ENCODE results near the gene RTN4. TPM values are rescaled to one million over a fixed set of nuclear protein-coding genes. Genes with fewer than 3 reads are reported as not detected.

The RTN4 gene
- polyA plus RNA-seq, 2 donors: 116 to 121 TPM

DNA sequence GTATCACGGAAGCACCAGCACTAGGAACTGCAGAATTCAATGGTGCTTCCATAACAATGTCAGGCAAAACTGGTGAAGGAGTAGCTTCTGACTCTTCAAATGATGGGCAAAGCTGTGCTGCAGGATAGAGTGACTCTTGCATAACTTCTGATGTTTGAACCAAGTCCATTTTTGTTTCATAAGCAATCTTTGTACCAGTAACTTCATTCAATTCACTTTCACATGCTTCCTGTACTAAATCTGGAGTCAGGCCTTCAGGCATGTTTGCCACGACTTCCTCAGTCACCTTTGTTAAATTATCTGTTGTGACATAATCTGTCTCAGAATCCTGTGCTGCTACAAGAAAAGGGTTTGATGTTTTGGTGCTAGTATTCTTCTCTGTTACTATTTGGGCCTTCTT lies 24.0 kb downstream of the RTN4 start:
- Histone ChIP-seq H3K27me3 (ENCODE audit: control insufficient read depth in 1 of 2, insufficient read depth in 2 of 2, low read length in 2 of 2) (no peaks in the 10 kb centered on the region), H3K27ac (ENCODE audit: low read depth in 2 of 2, low read length in 1 of 2) (no peak overlapping the region), H3K4me3 (ENCODE audit: low read depth in 1 of 2, low read length in 2 of 2) (no peak overlapping the region), H3K4me1 (ENCODE audit: control insufficient read depth in 2 of 2, insufficient read depth in 2 of 2, low read length in 1 of 2) (no peaks in the 10 kb centered on the region), H3K9me3 (ENCODE audit: control insufficient read depth in 2 of 2, insufficient read depth in 1 of 2, low read depth in 1 of 2, low read length in 1 of 2) (no peaks in the 10 kb centered on the region), H3K36me3 (ENCODE audit: control insufficient read depth in 2 of 2, insufficient read depth in 2 of 2, low read length in 1 of 2) (no peaks in the 10 kb centered on the region)
- 47 to 57% methylated on average over 2 of the region's 2 CpGs for WGBS, 2 donors

DNA sequence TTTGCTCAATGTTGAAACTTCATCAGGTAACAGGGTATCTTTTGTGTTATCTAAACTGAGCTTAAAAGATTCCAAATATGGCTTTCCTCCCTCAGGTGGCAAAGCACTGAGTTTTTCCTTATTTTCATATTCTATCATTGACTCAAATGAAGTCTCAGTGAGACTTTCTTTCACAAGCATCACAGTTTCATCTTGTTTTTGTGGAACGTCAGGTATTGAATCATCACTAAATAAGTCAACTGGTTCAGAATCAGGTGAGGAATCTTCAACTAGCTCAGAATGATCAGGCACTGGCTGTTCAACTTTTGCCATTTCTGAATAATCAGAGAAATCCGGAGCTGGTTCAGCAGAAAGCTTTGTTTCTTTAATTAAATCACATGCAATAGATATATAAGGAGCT lies 24.6 kb downstream of the RTN4 start:
- H3K4me3 ChIP-seq (ENCODE audit: low read depth in 1 of 2, low read length in 2 of 2): no peak overlapping the region
- H3K4me1 ChIP-seq (ENCODE audit: control insufficient read depth in 2 of 2, insufficient read depth in 2 of 2, low read length in 1 of 2): no peaks in the 10 kb centered on the region
- H3K9me3 ChIP-seq (ENCODE audit: control insufficient read depth in 2 of 2, insufficient read depth in 1 of 2, low read depth in 1 of 2, low read length in 1 of 2): no peaks in the 10 kb centered on the region
- WGBS, 2 donors: 73 to 79% methylated on average over 2 of the region's 2 CpGs
- no peak overlapping the region for H3K27ac ChIP-seq (ENCODE audit: low read depth in 2 of 2, low read length in 1 of 2)
- no peaks in the 10 kb centered on the region for H3K27me3 ChIP-seq (ENCODE audit: control insufficient read depth in 1 of 2, insufficient read depth in 2 of 2, low read length in 2 of 2)
- H3K36me3 ChIP-seq (ENCODE audit: control insufficient read depth in 2 of 2, insufficient read depth in 2 of 2, low read length in 1 of 2): no peaks in the 10 kb centered on the region

DNA sequence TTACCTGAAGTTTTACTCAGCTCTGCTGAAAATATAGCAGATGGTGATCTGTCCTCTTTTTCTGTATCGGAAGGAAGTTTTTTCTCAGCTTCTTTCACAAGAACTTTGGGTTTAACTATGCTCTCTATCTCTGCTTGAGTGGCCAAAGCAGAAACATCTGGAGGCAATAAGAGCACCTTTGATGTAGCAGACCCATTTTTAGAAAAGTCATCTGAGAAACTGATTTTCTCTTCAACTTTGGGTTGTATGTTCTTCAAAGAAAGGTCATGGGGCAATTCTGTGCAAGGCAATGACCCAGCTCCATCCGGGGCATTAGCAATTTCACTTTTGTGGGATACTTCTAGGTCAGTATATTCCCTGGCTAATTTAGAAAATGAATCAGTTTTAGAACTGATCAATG lies 25.2 kb downstream of the RTN4 start:
- WGBS, 2 donors: 78 to 89% methylated on average over 2 of the region's 2 CpGs
- Histone ChIP-seq H3K9me3 (ENCODE audit: control insufficient read depth in 2 of 2, insufficient read depth in 1 of 2, low read depth in 1 of 2, low read length in 1 of 2) (no peaks in the 10 kb centered on the region), H3K27ac (ENCODE audit: low read depth in 2 of 2, low read length in 1 of 2) (no peak overlapping the region), H3K4me1 (ENCODE audit: control insufficient read depth in 2 of 2, insufficient read depth in 2 of 2, low read length in 1 of 2) (no peaks in the 10 kb centered on the region), H3K27me3 (ENCODE audit: control insufficient read depth in 1 of 2, insufficient read depth in 2 of 2, low read length in 2 of 2) (no peaks in the 10 kb centered on the region), H3K4me3 (ENCODE audit: low read depth in 1 of 2, low read length in 2 of 2) (no peak overlapping the region), H3K36me3 (ENCODE audit: control insufficient read depth in 2 of 2, insufficient read depth in 2 of 2, low read length in 1 of 2) (no peaks in the 10 kb centered on the region)

DNA sequence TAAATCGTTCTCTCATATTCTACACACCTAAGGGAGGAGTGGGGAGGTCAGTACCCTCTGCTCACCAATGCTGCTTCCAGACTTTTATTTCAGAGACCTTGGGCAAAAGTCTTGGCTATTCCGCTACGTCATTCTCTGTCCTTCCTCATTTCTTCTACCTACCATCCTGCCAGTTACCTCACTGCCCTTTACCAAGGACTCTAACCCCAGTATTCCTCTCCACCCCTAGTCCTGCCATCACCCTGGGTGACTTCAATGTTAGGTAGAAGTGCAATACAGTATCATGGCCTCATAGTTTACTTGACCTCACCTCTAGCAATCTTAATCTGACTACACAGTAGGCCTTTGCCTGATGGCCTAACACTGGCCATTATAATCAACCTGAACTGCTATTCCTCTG lies 27.8 kb downstream of the RTN4 start:
- Histone ChIP-seq H3K9me3 (ENCODE audit: control insufficient read depth in 2 of 2, insufficient read depth in 1 of 2, low read depth in 1 of 2, low read length in 1 of 2) (no peaks in the 10 kb centered on the region), H3K4me1 (ENCODE audit: control insufficient read depth in 2 of 2, insufficient read depth in 2 of 2, low read length in 1 of 2) (no peaks in the 10 kb centered on the region), H3K27me3 (ENCODE audit: control insufficient read depth in 1 of 2, insufficient read depth in 2 of 2, low read length in 2 of 2) (no peaks in the 10 kb centered on the region), H3K36me3 (ENCODE audit: control insufficient read depth in 2 of 2, insufficient read depth in 2 of 2, low read length in 1 of 2) (no peaks in the 10 kb centered on the region), H3K27ac (ENCODE audit: low read depth in 2 of 2, low read length in 1 of 2) (no peak overlapping the region), H3K4me3 (ENCODE audit: low read depth in 1 of 2, low read length in 2 of 2) (no peak overlapping the region)
- 84 to 86% methylated on average over 3 of the region's 3 CpGs for WGBS, 2 donors

DNA sequence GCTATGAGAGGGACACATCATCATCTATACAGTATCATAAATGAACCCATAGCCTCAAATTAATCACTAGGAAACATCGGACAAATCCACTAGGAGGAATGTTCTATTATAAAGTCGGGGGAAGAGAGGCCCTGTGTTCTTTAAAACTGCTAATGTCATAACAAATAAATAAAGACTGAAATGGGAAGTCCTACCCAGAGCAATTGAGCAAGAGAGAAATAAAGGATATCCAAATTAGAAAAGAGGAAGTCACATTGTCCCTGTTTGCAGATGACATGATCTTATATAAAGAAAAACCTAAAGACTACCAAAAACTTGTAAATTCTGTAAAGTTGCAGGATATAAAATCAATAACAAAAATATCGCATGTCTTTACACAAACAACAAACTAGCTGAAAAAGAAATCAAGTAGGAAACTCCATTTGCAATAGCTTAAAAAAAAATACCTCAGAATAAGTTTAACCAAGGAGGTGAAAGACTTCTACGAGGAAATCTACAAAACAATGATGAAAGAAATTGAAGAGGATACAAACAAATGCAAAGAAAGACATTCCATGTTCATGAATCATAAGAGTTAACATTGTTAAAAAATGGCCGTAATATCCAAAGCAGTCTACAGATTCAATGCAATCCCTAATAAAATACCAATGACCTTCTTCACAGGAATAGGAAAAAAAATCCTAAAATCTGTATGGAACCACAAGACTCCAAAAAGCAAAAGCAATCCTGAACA lies 30.6 kb downstream of the RTN4 start:
- WGBS, 2 donors: 66 to 85% methylated on average over 5 of the region's 5 CpGs
- Histone ChIP-seq H3K27me3 (ENCODE audit: control insufficient read depth in 1 of 2, insufficient read depth in 2 of 2, low read length in 2 of 2) (no peaks in the 10 kb centered on the region), H3K4me1 (ENCODE audit: control insufficient read depth in 2 of 2, insufficient read depth in 2 of 2, low read length in 1 of 2) (no peaks in the 10 kb centered on the region), H3K27ac (ENCODE audit: low read depth in 2 of 2, low read length in 1 of 2) (no peak overlapping the region), H3K4me3 (ENCODE audit: low read depth in 1 of 2, low read length in 2 of 2) (no peak overlapping the region), H3K9me3 (ENCODE audit: control insufficient read depth in 2 of 2, insufficient read depth in 1 of 2, low read depth in 1 of 2, low read length in 1 of 2) (no peaks in the 10 kb centered on the region), H3K36me3 (ENCODE audit: control insufficient read depth in 2 of 2, insufficient read depth in 2 of 2, low read length in 1 of 2) (no peaks in the 10 kb centered on the region)

DNA sequence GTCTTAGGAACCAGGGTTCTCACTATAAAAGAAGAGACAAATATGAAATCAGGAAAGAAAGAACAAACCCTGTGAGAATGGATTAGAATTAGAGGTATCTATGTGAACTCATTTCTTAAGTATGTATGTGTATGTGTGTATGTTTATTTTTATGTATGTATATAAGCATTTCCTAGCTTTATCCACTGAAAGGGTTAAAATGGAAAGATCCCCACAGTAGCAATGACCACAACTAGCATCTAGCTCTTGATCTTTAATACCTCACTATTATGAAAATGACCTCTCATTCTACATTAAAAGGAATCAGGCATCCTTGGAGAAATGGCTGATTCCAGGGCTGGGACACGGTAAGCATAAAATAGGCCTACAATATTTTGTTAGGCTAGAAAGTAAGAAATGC lies 31.6 kb downstream of the RTN4 start:
- Histone ChIP-seq H3K4me3 (ENCODE audit: low read depth in 1 of 2, low read length in 2 of 2) (no peak overlapping the region), H3K9me3 (ENCODE audit: control insufficient read depth in 2 of 2, insufficient read depth in 1 of 2, low read depth in 1 of 2, low read length in 1 of 2) (no peaks in the 10 kb centered on the region), H3K27me3 (ENCODE audit: control insufficient read depth in 1 of 2, insufficient read depth in 2 of 2, low read length in 2 of 2) (no peaks in the 10 kb centered on the region), H3K36me3 (ENCODE audit: control insufficient read depth in 2 of 2, insufficient read depth in 2 of 2, low read length in 1 of 2) (no peaks in the 10 kb centered on the region), H3K4me1 (ENCODE audit: control insufficient read depth in 2 of 2, insufficient read depth in 2 of 2, low read length in 1 of 2) (no peaks in the 10 kb centered on the region), H3K27ac (ENCODE audit: low read depth in 2 of 2, low read length in 1 of 2) (no peak overlapping the region)
- WGBS, 2 donors: 92 to 96% methylated on average over 1 of the region's 1 CpG

DNA sequence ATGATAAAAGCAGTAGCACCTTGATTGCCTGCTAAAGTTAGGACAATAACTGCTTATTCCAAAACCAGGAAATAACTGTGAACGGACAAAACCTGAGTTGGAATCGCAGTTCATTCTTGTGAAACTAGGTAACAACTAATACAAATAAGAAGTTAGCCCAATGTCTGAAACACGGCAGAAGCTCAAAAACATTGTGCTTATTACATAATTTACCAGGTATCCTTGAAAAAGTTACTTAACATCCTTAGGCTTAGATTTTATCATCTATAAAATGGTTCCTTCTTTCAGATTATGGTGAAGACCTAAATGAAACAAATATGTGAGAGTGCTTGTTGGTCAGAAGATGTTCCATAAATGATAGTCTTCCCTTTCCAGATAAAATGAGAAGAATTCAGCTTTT lies 32.4 kb downstream of the RTN4 start:
- Histone ChIP-seq H3K27ac (ENCODE audit: low read depth in 2 of 2, low read length in 1 of 2) (no peak overlapping the region), H3K36me3 (ENCODE audit: control insufficient read depth in 2 of 2, insufficient read depth in 2 of 2, low read length in 1 of 2) (no peaks in the 10 kb centered on the region), H3K4me3 (ENCODE audit: low read depth in 1 of 2, low read length in 2 of 2) (no peak overlapping the region), H3K4me1 (ENCODE audit: control insufficient read depth in 2 of 2, insufficient read depth in 2 of 2, low read length in 1 of 2) (no peaks in the 10 kb centered on the region), H3K27me3 (ENCODE audit: control insufficient read depth in 1 of 2, insufficient read depth in 2 of 2, low read length in 2 of 2) (no peaks in the 10 kb centered on the region), H3K9me3 (ENCODE audit: control insufficient read depth in 2 of 2, insufficient read depth in 1 of 2, low read depth in 1 of 2, low read length in 1 of 2) (no peaks in the 10 kb centered on the region)
- WGBS, 2 donors: 83 to 86% methylated on average over 3 of the region's 3 CpGs

DNA sequence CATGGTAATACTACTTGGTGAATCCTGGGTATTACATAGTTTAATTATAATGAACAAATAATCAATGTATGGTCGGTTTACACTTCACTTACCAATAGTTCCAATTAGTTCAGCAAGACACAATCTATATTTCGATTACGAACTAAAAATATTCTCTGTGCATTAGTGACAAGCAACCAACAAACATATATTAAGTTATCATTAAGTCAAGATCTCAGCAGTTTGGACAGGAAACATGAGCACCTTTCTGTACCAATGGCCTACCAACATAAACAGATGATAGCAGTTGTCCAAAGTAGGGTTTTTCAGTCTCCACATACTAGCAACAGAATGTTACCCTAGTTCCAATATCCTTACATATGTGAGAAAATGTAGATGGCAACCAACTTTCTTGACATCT lies 32.8 kb downstream of the RTN4 start:
- no peak overlapping the region for H3K27ac ChIP-seq (ENCODE audit: low read depth in 2 of 2, low read length in 1 of 2)

DNA sequence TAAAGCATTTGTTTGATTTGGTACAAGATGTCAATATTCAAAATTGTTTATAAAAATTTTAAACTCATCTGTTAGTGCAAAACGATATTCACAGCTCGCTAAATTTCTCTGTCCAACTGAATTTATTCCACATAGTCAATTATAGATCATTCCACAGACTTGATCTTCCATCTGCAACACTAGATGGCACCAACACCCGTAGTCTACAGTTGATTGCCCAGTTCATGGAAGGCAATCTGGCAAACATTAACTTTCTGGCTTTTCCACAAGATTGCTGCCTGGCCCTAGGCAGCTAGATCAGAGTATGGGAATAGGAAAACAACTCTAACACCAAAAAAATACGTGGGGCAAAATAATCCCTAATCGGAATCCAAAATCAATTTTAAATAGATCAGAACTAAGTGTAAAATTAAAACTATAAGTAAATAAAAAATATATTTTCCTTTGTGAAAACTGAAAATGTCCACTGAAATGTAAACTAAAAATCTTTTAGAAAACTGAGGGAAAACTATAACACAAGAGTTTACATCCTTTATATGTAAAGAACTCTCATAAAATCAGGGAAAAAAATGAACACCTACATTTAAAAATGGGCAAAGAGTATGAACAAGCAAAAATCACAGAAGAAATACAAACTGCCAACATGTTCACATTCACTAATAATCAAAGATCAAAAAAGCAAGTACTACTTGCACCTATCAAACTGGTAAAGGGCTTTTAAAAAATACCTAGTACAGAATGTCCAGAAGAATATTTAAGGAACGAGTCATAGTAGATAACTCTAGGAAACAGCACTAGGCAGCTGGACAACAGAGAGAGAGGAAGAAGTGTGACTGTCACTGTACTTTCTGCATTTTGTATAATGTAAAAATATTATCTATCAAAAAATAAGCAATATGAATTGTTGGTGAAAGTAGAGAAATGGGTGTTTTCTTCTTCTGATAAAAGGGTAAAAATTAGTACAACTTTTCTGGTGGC lies 35.0 kb downstream of the RTN4 start:
- Histone ChIP-seq H3K4me3 (ENCODE audit: low read depth in 1 of 2, low read length in 2 of 2) (no peak overlapping the region), H3K4me1 (ENCODE audit: control insufficient read depth in 2 of 2, insufficient read depth in 2 of 2, low read length in 1 of 2) (no peaks in the 10 kb centered on the region), H3K36me3 (ENCODE audit: control insufficient read depth in 2 of 2, insufficient read depth in 2 of 2, low read length in 1 of 2) (no peaks in the 10 kb centered on the region), H3K27ac (ENCODE audit: low read depth in 2 of 2, low read length in 1 of 2) (no peak overlapping the region), H3K9me3 (ENCODE audit: control insufficient read depth in 2 of 2, insufficient read depth in 1 of 2, low read depth in 1 of 2, low read length in 1 of 2) (no peaks in the 10 kb centered on the region), H3K27me3 (ENCODE audit: control insufficient read depth in 1 of 2, insufficient read depth in 2 of 2, low read length in 2 of 2) (no peaks in the 10 kb centered on the region)
- WGBS, 2 donors: 40 to 58% methylated on average over 6 of the region's 6 CpGs

More for the DNA sequence above, 32.8 kb downstream of the RTN4 start:
- no peaks in the 10 kb centered on the region for H3K9me3 ChIP-seq (ENCODE audit: control insufficient read depth in 2 of 2, insufficient read depth in 1 of 2, low read depth in 1 of 2, low read length in 1 of 2)
- no peak overlapping the region for H3K4me3 ChIP-seq (ENCODE audit: low read depth in 1 of 2, low read length in 2 of 2)
- WGBS, 2 donors: 97% methylated on average over 3 of the region's 3 CpGs
- H3K36me3 ChIP-seq (ENCODE audit: control insufficient read depth in 2 of 2, insufficient read depth in 2 of 2, low read length in 1 of 2): no peaks in the 10 kb centered on the region
- no peaks in the 10 kb centered on the region for H3K4me1 ChIP-seq (ENCODE audit: control insufficient read depth in 2 of 2, insufficient read depth in 2 of 2, low read length in 1 of 2)
- no peaks in the 10 kb centered on the region for H3K27me3 ChIP-seq (ENCODE audit: control insufficient read depth in 1 of 2, insufficient read depth in 2 of 2, low read length in 2 of 2)
